ENCODE data around the gene ABHD15.

The ABHD15 gene

GRCh38 chr17:29582254-29582765 lies 15.5 kb upstream of the ABHD15 start:
- no peak for FAIRE-seq

GRCh38 chr17:29581583-29582253 lies 14.9 kb upstream of the ABHD15 start:
- no peak for FAIRE-seq

GRCh38 chr17:29579866-29580771 lies 13.3 kb upstream of the ABHD15 start:
- no peak for FAIRE-seq

GRCh38 chr17:29578626-29579485 lies 12.0 kb upstream of the ABHD15 start:
- FAIRE-seq = no peak

- FAIRE-seq = no peak
Measured at GRCh38 chr17:29577385-29578211, 10.8 kb upstream of the ABHD15 start.

GRCh38 chr17:29577001-29577370 lies 10.1 kb upstream of the ABHD15 start:
- no peak for FAIRE-seq

- FAIRE-seq = no peak
Measured at GRCh38 chr17:29576214-29577000, 9.6 kb upstream of the ABHD15 start.

GRCh38 chr17:29575511-29576213 lies 8.8 kb upstream of the ABHD15 start:
- FAIRE-seq = no peak

GRCh38 chr17:29574732-29575510 lies 8.1 kb upstream of the ABHD15 start:
- no peak for FAIRE-seq

- FAIRE-seq = no peak
Measured at GRCh38 chr17:29573871-29574731, 7.3 kb upstream of the ABHD15 start.

GRCh38 chr17:29573558-29573869 lies 6.7 kb upstream of the ABHD15 start:
- FAIRE-seq = no peak

- no peak for FAIRE-seq
Measured at GRCh38 chr17:29572691-29573557, 6.1 kb upstream of the ABHD15 start.

- FAIRE-seq = no peak
Measured at GRCh38 chr17:29571883-29572681, 5.2 kb upstream of the ABHD15 start.

GRCh38 chr17:29571486-29571882 lies 4.6 kb upstream of the ABHD15 start:
- no peak for FAIRE-seq

- FAIRE-seq = no peak
Measured at GRCh38 chr17:29570521-29570920, 3.7 kb upstream of the ABHD15 start.

GRCh38 chr17:29569245-29569950 lies 2.6 kb upstream of the ABHD15 start:
- FAIRE-seq = no peak

Measured in endometrium (tissue), 2 donors.